ENCODE measurements around the gene KIAA1217. TPM values are rescaled to one million over a fixed set of nuclear protein-coding genes. Genes with fewer than 3 reads are reported as not detected.

Gene KIAA1217
- total RNA-seq, 1 donor from 2014 or later, result 18.9 TPM

DNA sequence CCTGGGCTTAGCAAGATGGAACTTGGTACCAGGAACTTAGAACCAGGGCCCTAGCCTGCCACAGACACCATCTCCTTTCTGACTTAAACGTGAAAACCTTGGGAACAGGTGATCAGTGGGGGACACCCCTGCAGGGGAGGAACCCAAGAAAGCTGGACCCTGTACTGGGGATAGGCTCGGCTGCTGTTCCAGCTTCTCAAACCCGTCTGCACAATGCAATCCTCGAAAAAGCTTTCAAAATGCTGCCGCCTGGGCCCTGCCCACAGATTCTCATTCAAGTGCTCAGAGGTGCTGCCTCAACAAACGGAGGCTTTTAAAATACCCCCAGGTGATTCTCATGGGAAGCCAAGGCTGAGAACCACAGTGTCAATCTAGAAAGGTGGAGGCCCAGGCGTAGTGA lies 345.1 kb downstream of the KIAA1217 start:
- H3K27me3 ChIP-seq (ENCODE audit: control insufficient read depth, insufficient read depth, low read length), result no peaks in the 10 kb centered on the region
- no peak overlapping the region for H3K4me3 ChIP-seq (ENCODE audit: low read depth, low read length)
- no peak for DNase-seq (ENCODE audit: low read depth)
- TF ChIP-seq, protein P1, sequence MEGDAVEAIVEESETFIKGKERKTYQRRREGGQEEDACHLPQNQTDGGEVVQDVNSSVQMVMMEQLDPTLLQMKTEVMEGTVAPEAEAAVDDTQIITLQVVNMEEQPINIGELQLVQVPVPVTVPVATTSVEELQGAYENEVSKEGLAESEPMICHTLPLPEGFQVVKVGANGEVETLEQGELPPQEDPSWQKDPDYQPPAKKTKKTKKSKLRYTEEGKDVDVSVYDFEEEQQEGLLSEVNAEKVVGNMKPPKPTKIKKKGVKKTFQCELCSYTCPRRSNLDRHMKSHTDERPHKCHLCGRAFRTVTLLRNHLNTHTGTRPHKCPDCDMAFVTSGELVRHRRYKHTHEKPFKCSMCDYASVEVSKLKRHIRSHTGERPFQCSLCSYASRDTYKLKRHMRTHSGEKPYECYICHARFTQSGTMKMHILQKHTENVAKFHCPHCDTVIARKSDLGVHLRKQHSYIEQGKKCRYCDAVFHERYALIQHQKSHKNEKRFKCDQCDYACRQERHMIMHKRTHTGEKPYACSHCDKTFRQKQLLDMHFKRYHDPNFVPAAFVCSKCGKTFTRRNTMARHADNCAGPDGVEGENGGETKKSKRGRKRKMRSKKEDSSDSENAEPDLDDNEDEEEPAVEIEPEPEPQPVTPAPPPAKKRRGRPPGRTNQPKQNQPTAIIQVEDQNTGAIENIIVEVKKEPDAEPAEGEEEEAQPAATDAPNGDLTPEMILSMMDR (IDR thresholded peaks at IDR 0.05; ENCODE audit: insufficient read depth, low read length, poor library complexity, severe bottlenecking), result no peak
- no peaks in the 10 kb centered on the region for H3K36me3 ChIP-seq (ENCODE audit: control insufficient read depth, insufficient read depth, low read length)

DNA sequence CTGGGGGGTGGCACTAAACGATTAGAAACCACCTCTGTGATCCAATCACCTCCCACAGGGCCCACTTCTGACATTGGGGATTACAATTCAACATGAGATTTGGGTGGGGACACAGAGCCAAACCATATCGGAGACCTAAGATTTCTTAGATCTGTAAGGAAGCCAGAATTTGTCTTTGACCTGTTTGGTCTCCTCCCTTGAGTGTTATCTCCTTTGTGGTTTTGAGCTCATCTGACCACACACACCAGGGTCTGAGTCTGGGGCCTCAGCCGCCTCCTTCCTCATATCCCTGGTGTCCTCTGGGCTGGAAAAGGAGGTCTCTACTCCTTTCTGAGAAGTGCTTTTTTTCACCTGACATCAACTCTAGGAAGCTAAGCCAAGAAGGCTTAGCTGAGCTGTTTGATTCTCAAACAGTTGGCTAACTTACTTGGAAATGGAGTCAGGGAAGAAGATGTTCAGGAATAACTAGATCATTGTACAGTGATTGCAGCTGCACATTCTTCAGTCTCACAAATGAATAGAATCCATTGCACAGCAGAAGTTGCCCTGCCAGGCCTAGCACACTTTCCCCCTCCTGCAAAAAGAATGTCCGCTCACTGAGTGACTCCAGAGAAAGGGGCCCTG lies 347.3 kb downstream of the KIAA1217 start:
- TF ChIP-seq, protein P1 (IDR thresholded peaks at IDR 0.05; ENCODE audit: insufficient read depth, low read length, poor library complexity, severe bottlenecking), result no peak
- Histone ChIP-seq H3K27me3 (ENCODE audit: control insufficient read depth, insufficient read depth, low read length) (no peaks in the 10 kb centered on the region), H3K36me3 (ENCODE audit: control insufficient read depth, insufficient read depth, low read length) (no peaks in the 10 kb centered on the region), H3K4me3 (ENCODE audit: low read depth, low read length) (no peak overlapping the region)
- DNase-seq (ENCODE audit: low read depth), result no peak

DNA sequence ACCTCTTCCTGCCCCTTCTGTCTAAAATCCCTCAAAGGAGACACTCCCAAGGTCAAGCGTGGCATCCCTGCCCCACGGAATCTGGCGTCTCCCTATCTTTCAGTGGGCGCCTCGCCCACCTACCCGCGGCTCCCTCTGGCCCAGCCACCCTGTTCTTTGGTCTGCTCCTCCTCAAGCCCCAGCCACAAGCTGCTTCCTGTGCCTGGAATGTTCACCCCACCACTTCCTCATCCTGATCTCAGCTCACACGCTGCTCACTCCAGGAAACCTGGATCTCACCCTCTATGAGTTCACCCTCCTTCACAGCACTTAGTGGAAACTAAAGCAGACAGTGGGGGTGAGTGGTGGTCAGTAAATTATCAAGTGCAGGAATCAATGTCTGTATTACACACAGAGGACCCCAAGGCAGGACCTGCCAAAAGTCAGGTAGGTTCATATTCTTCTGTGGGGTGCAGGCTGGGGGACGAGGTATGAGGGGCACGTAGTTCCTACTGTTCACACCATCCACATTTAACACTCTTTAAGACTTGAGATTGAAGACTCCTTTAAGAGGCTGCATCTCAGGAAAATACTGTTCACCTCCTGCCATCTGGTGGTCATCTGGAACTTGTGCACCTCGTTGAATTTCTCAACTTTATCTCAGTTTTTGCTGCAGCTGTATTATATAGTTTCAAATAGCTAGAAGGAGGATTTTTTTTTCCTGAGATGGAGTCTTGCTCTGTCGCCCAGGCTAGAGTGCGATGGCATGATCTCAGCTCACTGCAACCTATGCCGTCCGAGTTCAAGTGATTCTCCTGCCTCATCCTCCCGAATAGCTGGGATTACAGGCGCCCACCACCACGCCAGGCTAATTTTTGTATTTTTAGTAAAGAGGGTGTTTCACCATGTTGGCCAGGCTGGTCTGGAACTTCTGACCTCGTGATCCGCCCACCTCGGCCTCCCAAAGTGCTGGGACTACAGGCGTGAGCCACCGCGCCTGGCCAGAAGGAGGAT lies 348.1 kb downstream of the KIAA1217 start:
- Histone ChIP-seq H3K27me3 (ENCODE audit: control insufficient read depth, insufficient read depth, low read length) (no peaks in the 10 kb centered on the region), H3K36me3 (ENCODE audit: control insufficient read depth, insufficient read depth, low read length) (no peaks in the 10 kb centered on the region), H3K4me3 (ENCODE audit: low read depth, low read length) (no peak overlapping the region)
- TF ChIP-seq, protein P1 (IDR thresholded peaks at IDR 0.05; ENCODE audit: insufficient read depth, low read length, poor library complexity, severe bottlenecking), result peak; percentile 69
- peak; percentile 26 for DNase-seq (ENCODE audit: low read depth)

DNA sequence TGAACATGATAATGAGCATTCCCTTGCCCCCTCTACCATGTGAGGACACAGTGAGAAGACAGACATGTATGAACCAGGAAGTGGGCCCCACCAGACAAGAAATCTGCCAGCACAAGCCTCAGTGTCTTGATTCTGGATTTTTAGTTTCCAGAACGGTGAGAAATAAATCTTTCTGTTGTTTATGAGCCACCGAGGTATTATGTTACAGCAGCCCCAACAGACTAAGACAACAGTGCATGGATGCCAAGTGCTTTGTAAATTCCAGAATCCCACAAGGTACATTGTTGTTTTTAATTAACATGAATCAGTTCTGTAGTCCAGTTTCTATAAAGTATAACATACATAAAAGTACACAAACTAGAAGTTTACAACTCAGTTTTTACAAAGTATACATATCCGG lies 352.5 kb downstream of the KIAA1217 start:
- DNase-seq (ENCODE audit: low read depth), result no peak
- H3K27me3 ChIP-seq (ENCODE audit: control insufficient read depth, insufficient read depth, low read length), result no peaks in the 10 kb centered on the region
- H3K36me3 ChIP-seq (ENCODE audit: control insufficient read depth, insufficient read depth, low read length), result no peaks in the 10 kb centered on the region
- TF ChIP-seq, protein P1 (IDR thresholded peaks at IDR 0.05; ENCODE audit: insufficient read depth, low read length, poor library complexity, severe bottlenecking), result no peak
- no peak overlapping the region for H3K4me3 ChIP-seq (ENCODE audit: low read depth, low read length)

DNA sequence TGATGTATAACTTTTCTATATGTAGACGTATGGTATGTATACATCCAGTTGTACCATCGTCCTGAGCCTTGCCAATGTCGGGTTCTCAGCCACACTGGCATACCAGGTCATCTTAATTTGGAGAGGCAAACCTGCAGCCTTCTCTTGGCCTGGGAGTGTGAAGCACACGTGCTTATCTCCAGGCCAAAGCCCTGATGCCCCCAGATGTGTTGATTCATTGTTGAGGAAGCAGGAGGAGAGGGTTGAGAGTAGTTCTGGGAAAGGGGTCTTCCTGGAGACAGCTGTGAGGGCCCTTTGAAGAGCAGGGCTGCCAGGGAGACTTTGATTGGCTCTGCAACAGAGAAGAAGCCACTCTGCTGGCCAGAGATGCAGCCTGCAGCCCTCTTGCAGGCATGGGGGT lies 359.1 kb downstream of the KIAA1217 start:
- no peak for DNase-seq (ENCODE audit: low read depth)
- Histone ChIP-seq H3K27me3 (ENCODE audit: control insufficient read depth, insufficient read depth, low read length) (no peaks in the 10 kb centered on the region), H3K4me3 (ENCODE audit: low read depth, low read length) (no peak overlapping the region), H3K36me3 (ENCODE audit: control insufficient read depth, insufficient read depth, low read length) (no peaks in the 10 kb centered on the region)
- TF ChIP-seq, protein P1 (IDR thresholded peaks at IDR 0.05; ENCODE audit: insufficient read depth, low read length, poor library complexity, severe bottlenecking), result no peak
